Neural progenitor cell (in vitro differentiated cells): Measurements from ENCODE around the gene TMUB1. TPM values are rescaled to one million over a fixed set of nuclear protein-coding genes. Genes with fewer than 3 reads are reported as not detected.

Source experiments
- DNase-seq: peaks from one replicate; pipeline ENCODE4 v3.0.0-alpha.2; 2016; ENCODE audit warnings: low spot score
- H2AFZ ChIP-seq: fragments of 200-600 bp; sonication (generic); replicated peaks from 2 replicates; pipeline ENCODE4 v1.6.1; 2016; ENCODE audit warnings: antibody characterized with exemption
- H3F3A ChIP-seq: fragments of 200-600 bp; sonication (generic); 2 replicates; pipeline ENCODE4 v1.6.1; 2016; ENCODE audit warnings: antibody characterized with exemption, low read depth
- H3K27ac ChIP-seq: fragments of 200-600 bp; sonication (generic); 2 replicates; pipeline ENCODE4 v1.5.1; 2016; ENCODE audit warnings: mild to moderate bottlenecking
- H3K27me3 ChIP-seq: fragments of 200-600 bp; sonication (generic); 2 replicates; pipeline ENCODE4 v1.6.1; 2016; ENCODE audit warnings: mild to moderate bottlenecking, moderate library complexity
- H3K36me3 ChIP-seq: fragments of 200-600 bp; sonication (generic); 2 replicates; pipeline ENCODE4 v1.5.1; 2016
- H3K4me1 ChIP-seq: fragments of 200-600 bp; sonication (generic); 2 replicates; pipeline ENCODE4 v1.6.1; 2016; ENCODE audit warnings: mixed run types
- H3K4me2 ChIP-seq: fragments of 200-600 bp; sonication (generic); 2 replicates; pipeline ENCODE4 v1.6.1; 2016
- H3K4me3 ChIP-seq: fragments of 200-600 bp; sonication (generic); 2 replicates; pipeline ENCODE4 v1.5.1; 2016
- H3K79me2 ChIP-seq: fragments of 200-600 bp; sonication (generic); 2 replicates; pipeline ENCODE4 v1.6.1; 2016; ENCODE audit warnings: low read depth
- H3K9ac ChIP-seq: fragments of 200-600 bp; sonication (generic); 2 replicates; pipeline ENCODE4 v1.6.1; 2016
- H3K9me3 ChIP-seq: fragments of 200-600 bp; sonication (generic); 2 replicates; pipeline ENCODE4 v1.5.1; 2016; ENCODE audit warnings: low read depth
- H4K20me1 ChIP-seq: fragments of 200-600 bp; sonication (generic); 2 replicates; pipeline ENCODE4 v1.6.1; 2016; ENCODE audit warnings: low read depth
- H3K27ac Mint-ChIP-seq: 3 replicates; pipeline ENCODE4 v1.8.0; 2021; ENCODE audit warnings: mixed read lengths
- H3K27me3 Mint-ChIP-seq: 2 replicates; pipeline ENCODE4 v1.8.0; 2022; ENCODE audit warnings: low read depth, mild to moderate bottlenecking, inconsistent platforms, moderate library complexity, mixed read lengths; ENCODE audit not compliant: insufficient read depth
- H3K36me3 Mint-ChIP-seq: 3 replicates; pipeline ENCODE4 v1.8.0; 2021; ENCODE audit warnings: mixed read lengths
- H3K4me1 Mint-ChIP-seq: 3 replicates; pipeline ENCODE4 v1.8.0; 2021; ENCODE audit warnings: mixed read lengths
- H3K4me3 Mint-ChIP-seq: 3 replicates; pipeline ENCODE4 v1.8.0; 2021; ENCODE audit warnings: mild to moderate bottlenecking, moderate library complexity, mixed read lengths
- H3K9me3 Mint-ChIP-seq: 3 replicates; pipeline ENCODE4 v1.8.0; 2020; ENCODE audit warnings: mixed read lengths
- CTCF ChIP-seq: fragments of 200-600 bp; sonication (generic); IDR thresholded peaks from 2 replicates; pipeline ENCODE4 v1.5.1; 2017; ENCODE audit warnings: antibody characterized with exemption, mild to moderate bottlenecking
- EZH2 ChIP-seq: fragments of 200-600 bp; sonication (generic); IDR thresholded peaks from 2 replicates; pipeline ENCODE4 v1.6.1; 2017; ENCODE audit warnings: antibody characterized with exemption, mild to moderate bottlenecking, moderate library complexity
- EZH2phosphoT487 ChIP-seq: fragments of 200-600 bp; sonication (generic); IDR thresholded peaks from 2 replicates; pipeline ENCODE4 v1.6.1; 2017; ENCODE audit warnings: antibody characterized with exemption
- total RNA-seq: library from RNA; depleted of rRNA; stranded (reverse); fragments of >200 nt; gene quantifications from 2 replicates; pipeline ENCODE4 v1.2.3, GENCODE V29; 2015; ENCODE audit warnings: low replicate concordance

Gene TMUB1
- total RNA-seq, 1 donor from 2014 or later: 6.0 TPM

GRCh38 chr7:151091988-151092387 is 8.7 kb upstream of the TMUB1 start:
- H3K27me3 ChIP-seq: peaks cover 11% of the 10 kb centered on the region
- H3K36me3 ChIP-seq: no peaks in the 10 kb centered on the region
- H3K4me3 ChIP-seq: no peak overlapping the region

DNA sequence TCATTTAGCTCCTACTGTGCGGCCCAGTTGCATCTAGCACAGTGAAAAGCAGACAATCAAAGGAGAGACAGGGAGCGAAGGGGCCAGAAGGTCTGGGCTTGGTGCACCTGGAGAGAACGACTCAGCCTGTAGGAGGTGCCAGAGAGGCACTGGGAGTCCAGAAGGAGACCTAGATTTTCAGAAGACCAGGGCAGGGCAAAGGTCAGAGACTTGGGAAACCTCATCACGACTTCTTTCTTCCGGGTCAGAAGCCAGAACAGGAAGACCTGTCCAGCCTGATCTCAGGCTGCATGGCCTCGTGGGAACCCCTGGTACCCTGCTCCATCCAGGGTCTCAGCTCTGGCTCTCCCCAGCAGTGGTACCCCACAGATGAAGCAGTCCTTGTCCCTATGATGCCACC is 8.1 kb upstream of the TMUB1 start:
- Histone ChIP-seq H3K27ac (no peak overlapping the region), H3K4me3 (no peak overlapping the region), H2AFZ (no peak overlapping the region), H3K79me2 (peaks cover 96% of the 10 kb centered on the region), H4K20me1 (peaks cover 96% of the 10 kb centered on the region), H3K4me1 (peaks cover 28% of the 10 kb centered on the region), H3K9me3 (no peaks in the 10 kb centered on the region), H3K9ac (no peak overlapping the region), H3F3A (peaks cover 34% of the 10 kb centered on the region), H3K4me2 (no peak overlapping the region), H3K27me3 (peaks cover 11% of the 10 kb centered on the region), H3K36me3 (no peaks in the 10 kb centered on the region)
- Mint-ChIP-seq H3K36me3 (peaks cover 4% of the 10 kb centered on the region), H3K9me3 (no peaks in the 10 kb centered on the region), H3K4me3 (no peak overlapping the region), H3K4me1 (peaks cover 27% of the 10 kb centered on the region), H3K27ac (no peak overlapping the region), H3K27me3 (peaks cover 11% of the 10 kb centered on the region)
- no peak for TF ChIP-seq EZH2phosphoT487
- peak; percentile 68 for TF ChIP-seq CTCF
- DNase-seq: peak; percentile 70

More at GRCh38 chr7:151091988-151092387, 8.7 kb upstream of the TMUB1 start:
- Histone ChIP-seq H3K4me2 (no peak overlapping the region), H3F3A (peaks cover 31% of the 10 kb centered on the region), H3K4me1 (peaks cover 28% of the 10 kb centered on the region), H3K9me3 (no peaks in the 10 kb centered on the region), H2AFZ (no peak overlapping the region), H3K79me2 (peaks cover 100% of the 10 kb centered on the region), H3K27ac (no peak overlapping the region), H4K20me1 (peaks cover 98% of the 10 kb centered on the region), H3K9ac (no peak overlapping the region)
- TF ChIP-seq EZH2: no peak
- no peak for TF ChIP-seq CTCF
- no peak for TF ChIP-seq EZH2phosphoT487
- no peak for DNase-seq
- Mint-ChIP-seq H3K27ac (no peak overlapping the region), H3K4me3 (no peak overlapping the region), H3K9me3 (no peaks in the 10 kb centered on the region), H3K36me3 (peaks cover 4% of the 10 kb centered on the region), H3K4me1 (peaks cover 27% of the 10 kb centered on the region), H3K27me3 (peaks cover 11% of the 10 kb centered on the region)

DNA sequence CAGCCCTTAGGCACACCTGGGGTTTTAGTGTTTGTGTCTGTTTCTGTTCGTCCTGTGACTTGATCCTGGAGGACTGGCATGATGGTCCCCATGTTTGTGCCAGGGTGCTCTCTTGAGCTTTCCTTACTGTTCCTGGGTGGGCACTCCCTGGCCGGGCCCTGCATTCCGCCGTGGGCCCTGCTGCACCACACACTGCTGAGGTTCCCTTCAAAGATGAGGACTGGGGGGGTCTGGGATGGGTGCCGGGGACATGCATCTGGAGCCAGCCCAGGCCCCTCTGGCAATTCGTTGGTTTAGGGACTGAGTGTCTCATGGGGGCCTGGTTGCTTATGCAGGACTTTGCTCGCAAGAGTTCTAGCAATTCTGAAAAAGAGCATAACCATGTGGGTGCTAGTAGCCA is 7.7 kb upstream of the TMUB1 start:
- H3K36me3 ChIP-seq: no peaks in the 10 kb centered on the region
- Mint-ChIP-seq H3K27me3 (peaks cover 11% of the 10 kb centered on the region), H3K27ac (no peak overlapping the region), H3K9me3 (no peaks in the 10 kb centered on the region), H3K4me3 (no peak overlapping the region), H3K36me3 (peaks cover 4% of the 10 kb centered on the region), H3K4me1 (peaks cover 27% of the 10 kb centered on the region)
- no peaks in the 10 kb centered on the region for H3K9me3 ChIP-seq
- H3K4me2 ChIP-seq: no peak overlapping the region
- no peak overlapping the region for H3K4me3 ChIP-seq
- H3K9ac ChIP-seq: no peak overlapping the region
- DNase-seq: no peak
- H3K79me2 ChIP-seq: peaks cover 92% of the 10 kb centered on the region
- H3F3A ChIP-seq: peaks cover 35% of the 10 kb centered on the region
- H3K27me3 ChIP-seq: peaks cover 11% of the 10 kb centered on the region
- no peak overlapping the region for H3K27ac ChIP-seq
- TF ChIP-seq EZH2: no peak
- TF ChIP-seq EZH2phosphoT487: no peak
- TF ChIP-seq CTCF: no peak
- peaks cover 28% of the 10 kb centered on the region for H3K4me1 ChIP-seq
- no peak overlapping the region for H2AFZ ChIP-seq
- peaks cover 92% of the 10 kb centered on the region for H4K20me1 ChIP-seq
